Cardiac fibroblast (primary cell): Measurements from ENCODE around the gene CTPS1.

Experiments
- DNase-seq, 2 donors: peaks; one replicate each; pipeline versions ENCODE4 v3.0.0 to v3.0.0-alpha.2; 2010; ENCODE audit warnings: low read depth in 2 of 2
- H3K4me3 ChIP-seq, 2 donors: replicated peaks in 1 of 2; 1 replicate in 1 of 2; 2 replicates in 1 of 2; pipeline ENCODE4 v1.5.1; 2011; ENCODE audit warnings: low read depth in 2 of 2, low read length in 2 of 2, mild to moderate bottlenecking in 2 of 2, moderate library complexity in 1 of 2
- TF ChIP-seq, protein P1 (sequence below): IDR thresholded peaks from one replicate; pipeline ENCODE4 v1.5.1; 2011; ENCODE audit warnings: low read depth, mild to moderate bottlenecking, low read length, inconsistent platforms

The CTPS1 gene

GRCh38 chr1:40965531-40965930 is 14.0 kb upstream of the CTPS1 start:
- TF ChIP-seq, protein P1, sequence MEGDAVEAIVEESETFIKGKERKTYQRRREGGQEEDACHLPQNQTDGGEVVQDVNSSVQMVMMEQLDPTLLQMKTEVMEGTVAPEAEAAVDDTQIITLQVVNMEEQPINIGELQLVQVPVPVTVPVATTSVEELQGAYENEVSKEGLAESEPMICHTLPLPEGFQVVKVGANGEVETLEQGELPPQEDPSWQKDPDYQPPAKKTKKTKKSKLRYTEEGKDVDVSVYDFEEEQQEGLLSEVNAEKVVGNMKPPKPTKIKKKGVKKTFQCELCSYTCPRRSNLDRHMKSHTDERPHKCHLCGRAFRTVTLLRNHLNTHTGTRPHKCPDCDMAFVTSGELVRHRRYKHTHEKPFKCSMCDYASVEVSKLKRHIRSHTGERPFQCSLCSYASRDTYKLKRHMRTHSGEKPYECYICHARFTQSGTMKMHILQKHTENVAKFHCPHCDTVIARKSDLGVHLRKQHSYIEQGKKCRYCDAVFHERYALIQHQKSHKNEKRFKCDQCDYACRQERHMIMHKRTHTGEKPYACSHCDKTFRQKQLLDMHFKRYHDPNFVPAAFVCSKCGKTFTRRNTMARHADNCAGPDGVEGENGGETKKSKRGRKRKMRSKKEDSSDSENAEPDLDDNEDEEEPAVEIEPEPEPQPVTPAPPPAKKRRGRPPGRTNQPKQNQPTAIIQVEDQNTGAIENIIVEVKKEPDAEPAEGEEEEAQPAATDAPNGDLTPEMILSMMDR, result no peak
- no peak overlapping the region for H3K4me3 ChIP-seq
- DNase-seq, result no peak

GRCh38 chr1:40966417-40966816 is 13.1 kb upstream of the CTPS1 start:
- no peak overlapping the region for H3K4me3 ChIP-seq
- TF ChIP-seq, protein P1, result no peak
- DNase-seq, result no peak

DNA sequence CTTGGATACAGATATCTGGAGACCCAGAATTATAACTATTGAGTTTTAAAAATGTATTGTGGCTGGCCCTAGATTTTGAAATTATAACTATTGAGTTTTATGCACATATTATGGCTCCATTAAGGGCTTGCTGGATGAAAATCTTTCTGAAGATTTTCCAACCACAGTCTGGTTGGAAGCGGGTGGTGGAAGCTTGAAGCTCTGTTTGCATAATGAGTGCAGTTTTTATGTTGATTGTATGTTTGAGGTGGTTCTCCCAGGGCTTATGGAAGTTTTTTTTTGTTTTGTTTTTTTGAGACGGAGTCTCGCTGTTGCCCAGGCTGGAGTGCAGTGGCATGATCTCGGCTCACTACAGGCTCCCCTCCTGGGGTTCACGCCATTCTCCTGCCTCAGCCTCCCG is 10.1 kb upstream of the CTPS1 start:
- DNase-seq, result no peak
- TF ChIP-seq, protein P1, result no peak
- no peak overlapping the region for H3K4me3 ChIP-seq

- no peak for DNase-seq
- TF ChIP-seq, protein P1, result no peak
- H3K4me3 ChIP-seq, result no peak overlapping the region
Observed at GRCh38 chr1:40971966-40972365, 7.5 kb upstream of the CTPS1 start.

DNA sequence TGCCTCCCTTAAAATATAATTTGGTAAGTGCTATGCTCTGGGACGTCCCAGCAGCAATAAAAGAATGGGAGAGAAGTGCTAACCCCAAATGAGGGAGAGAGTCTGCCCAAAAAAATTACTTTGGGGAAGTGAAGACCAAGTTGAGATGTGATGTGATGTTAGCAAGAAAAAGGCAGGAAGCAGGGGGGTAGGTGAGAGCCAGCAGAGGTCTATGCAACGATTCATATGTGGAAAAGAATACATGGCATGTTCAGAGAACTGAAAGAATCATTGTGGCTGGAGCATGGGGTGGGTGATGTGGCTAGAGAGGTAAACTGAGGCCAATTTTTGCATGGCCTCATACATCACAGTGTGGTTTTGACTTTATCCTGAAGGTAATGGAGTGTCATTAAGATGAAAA is 5.6 kb upstream of the CTPS1 start:
- H3K4me3 ChIP-seq, result no peak overlapping the region
- no peak for DNase-seq
- TF ChIP-seq, protein P1, result no peak

GRCh38 chr1:40974945-40975344 is 4.6 kb upstream of the CTPS1 start:
- DNase-seq, result no peak
- TF ChIP-seq, protein P1, result no peak

GRCh38 chr1:40976952-40977690 is 2.4 kb upstream of the CTPS1 start:
- peak; percentile 74 to 90 for DNase-seq
- H3K4me3 ChIP-seq, result no peak overlapping the region
- TF ChIP-seq, protein P1, result no peak

More at GRCh38 chr1:40974945-40975344, 4.6 kb upstream of the CTPS1 start:
- H3K4me3 ChIP-seq, result no peak overlapping the region
